Endothelial cell of umbilical vein (primary cell): ENCODE data around the gene LRRC3C.

ENCODE experiments used
- CTCF ChIP-seq, 2 donors: IDR thresholded peaks; 1 replicate in 1 of 2; 2 replicates in 1 of 2; pipeline ENCODE4 v1.5.1; 2011; ENCODE audit warnings: low read length in 2 of 2, mild to moderate bottlenecking in 2 of 2, moderate library complexity in 2 of 2, control low read depth in 1 of 2, inconsistent platforms in 1 of 2, low read depth in 1 of 2; ENCODE audit not compliant: insufficient read depth in 1 of 2; ENCODE audit errors: extremely low read depth in 1 of 2
- EZH2 ChIP-seq: IDR thresholded peaks from 2 replicates; pipeline ENCODE4 v1.6.1; 2012; ENCODE audit warnings: borderline replicate concordance, low read depth, mild to moderate bottlenecking, moderate library complexity, low read length, inconsistent platforms; ENCODE audit not compliant: severe bottlenecking
- MAX ChIP-seq: IDR thresholded peaks from 2 replicates; pipeline ENCODE4 v1.6.1; 2011; ENCODE audit not compliant: insufficient read depth, insufficient read length
- POLR2A ChIP-seq: IDR thresholded peaks from 2 replicates; pipeline ENCODE4 v1.6.1; 2012; ENCODE audit warnings: low read depth, mild to moderate bottlenecking, control low read depth, low read length

- TF ChIP-seq POLR2A (no peak), CTCF (IDR thresholded peaks at IDR 0.05; ENCODE audit: extremely low read depth in 1 of 2, insufficient read depth in 1 of 2, low read depth in 1 of 2, low read length in 2 of 2) (no peak), MAX (no peak), EZH2 (no peak)
These were observed 10.8 kb downstream of the LRRC3C start for GRCh38 chr17:39938140-39938869.
